H1 (cell line): ENCODE measurements around the gene GPR42. TPM values are rescaled to one million over a fixed set of nuclear protein-coding genes. Genes with fewer than 3 reads are reported as not detected.

Experiments
- CTCF ChIA-PET: fragments of 300-600 bp; sonication (Branson Sonifier 250); formaldehyde crosslinking; loops from one replicate; lab custom pipeline; 2021; ENCODE audit not compliant: partially characterized antibody; lab: Charles Lee
- POLR2A ChIA-PET: fragments of 300-600 bp; sonication (Branson Sonifier 250); formaldehyde crosslinking; loops from one replicate; lab custom pipeline; 2021; ENCODE audit warnings: inconsistent platforms; ENCODE audit not compliant: partially characterized antibody; lab: Charles Lee
- DNase-seq, 2 experiments: peaks; one replicate each; pipeline versions ENCODE4 v3.0.0 to v3.0.0-alpha.2; 2010 to 2022; ENCODE audit warnings: low spot score in 2 of 2, low read depth in 1 of 2, mixed read lengths in 1 of 2
- FAIRE-seq: peaks from 2 replicates; lab custom pipeline; 2011; peaks lifted over from hg19 to GRCh38; lab: Jason Lieb, UNC
- H2AFZ ChIP-seq: 2 replicates; pipeline ENCODE4 v1.8.1; 2012; ENCODE audit warnings: low read length, inconsistent platforms
- H2AK5ac ChIP-seq: 2 replicates; pipeline ENCODE4 v1.6.1; 2013; ENCODE audit warnings: low read depth, low read length
- H2BK120ac ChIP-seq: replicated peaks from 2 replicates; pipeline ENCODE3; 2013; ENCODE audit warnings: low read depth, low read length, inconsistent platforms
- H2BK12ac ChIP-seq: 2 replicates; pipeline ENCODE4 v1.6.1; 2013; ENCODE audit warnings: low read depth, low read length
- H2BK15ac ChIP-seq: 2 replicates; pipeline ENCODE4 v1.6.1; 2013; ENCODE audit warnings: low read length
- H2BK20ac ChIP-seq: 2 replicates; pipeline ENCODE4 v1.6.1; 2013; ENCODE audit warnings: low read length
- H2BK5ac ChIP-seq: 2 replicates; pipeline ENCODE4 v1.6.1; 2013; ENCODE audit warnings: low read depth, low read length
- H3K14ac ChIP-seq: 2 replicates; pipeline ENCODE4 v1.6.1; 2013; ENCODE audit warnings: inconsistent platforms; ENCODE audit not compliant: insufficient read length
- H3K18ac ChIP-seq: 2 replicates; pipeline ENCODE4 v1.6.1; 2013; ENCODE audit warnings: low read length; ENCODE audit errors: extremely low read depth
- H3K23ac ChIP-seq: 2 replicates; pipeline ENCODE4 v1.6.1; 2013; ENCODE audit warnings: inconsistent platforms; ENCODE audit not compliant: insufficient read length
- H3K23me2 ChIP-seq: 2 replicates; pipeline ENCODE4 v1.6.1; 2013; ENCODE audit warnings: low read depth, low read length
- H3K27ac ChIP-seq: 2 replicates; pipeline ENCODE4 v1.6.1; 2011; ENCODE audit warnings: low read depth, low read length, inconsistent platforms
- H3K27me3 ChIP-seq, 4 experiments: replicated peaks in 1 of 4; 1 replicate in 1 of 4; 2 replicates in 3 of 4; pipeline versions ENCODE4 v1.6.1 to v1.8.1; 2011 to 2013; ENCODE audit warnings: low read length in 3 of 4, mild to moderate bottlenecking in 3 of 4, inconsistent platforms in 2 of 4, mixed read lengths in 2 of 4, moderate library complexity in 1 of 4; ENCODE audit not compliant: control insufficient read depth in 3 of 4, insufficient read depth in 3 of 4; ENCODE audit errors: extremely low read depth in 1 of 4
- H3K36me3 ChIP-seq, 4 experiments: 2 replicates each; pipeline versions ENCODE4 v1.6.1 to v1.8.1; 2011 to 2013; ENCODE audit warnings: mild to moderate bottlenecking in 4 of 4, low read length in 3 of 4, moderate library complexity in 2 of 4, control low read depth in 1 of 4, inconsistent platforms in 1 of 4; ENCODE audit not compliant: insufficient read depth in 4 of 4, control insufficient read depth in 2 of 4
- H3K4ac ChIP-seq: replicated peaks from 2 replicates; pipeline ENCODE3; 2013; ENCODE audit warnings: low read length, low read depth, mixed read lengths, inconsistent platforms; ENCODE audit not compliant: insufficient read length
- H3K4me1 ChIP-seq, 4 experiments: replicated peaks in 1 of 4; 1 replicate in 1 of 4; 2 replicates in 3 of 4; pipeline versions ENCODE4 v1.6.1 to v1.8.1; 2011 to 2013; ENCODE audit warnings: low read length in 3 of 4, inconsistent platforms in 2 of 4, mixed read lengths in 1 of 4; ENCODE audit not compliant: insufficient read depth in 4 of 4, control insufficient read depth in 3 of 4
- H3K4me2 ChIP-seq, 2 experiments: 2 replicates each; pipeline versions ENCODE4 v1.6.1 to v1.8.1; 2011 to 2013; ENCODE audit warnings: low read depth in 2 of 2, low read length in 2 of 2, control low read depth in 1 of 2, inconsistent platforms in 1 of 2, mild to moderate bottlenecking in 1 of 2; ENCODE audit not compliant: insufficient read depth in 1 of 2
- H3K4me3 ChIP-seq, 4 experiments: fragments of 200-600, 300-600 bp in 1 of 4; sonication (generic), shearing (Covaris generic), sonication (Bioruptor Twin) in 1 of 4; 2 replicates each; pipeline versions ENCODE4 v1.5.1 to v1.8.1; 2011 to 2016; ENCODE audit warnings: low read length in 4 of 4, low read depth in 3 of 4, control low read depth in 2 of 4, inconsistent platforms in 2 of 4, mild to moderate bottlenecking in 2 of 4, mixed read lengths in 1 of 4, moderate library complexity in 1 of 4; ENCODE audit not compliant: insufficient read depth in 2 of 4; ENCODE audit errors: extremely low read depth in 1 of 4
- H3K56ac ChIP-seq: replicated peaks from 2 replicates; pipeline ENCODE3; 2013; ENCODE audit warnings: low read depth, mild to moderate bottlenecking, mixed read lengths, low read length, inconsistent platforms; ENCODE audit not compliant: insufficient read length
- H3K79me1 ChIP-seq: 2 replicates; pipeline ENCODE4 v1.6.1; 2013; ENCODE audit warnings: low read depth, low read length, control low read depth
- H3K79me2 ChIP-seq, 2 experiments: 2 replicates each; pipeline versions ENCODE4 v1.6.1 to v1.8.1; 2012 to 2013; ENCODE audit warnings: low read length in 2 of 2, mild to moderate bottlenecking in 2 of 2, inconsistent platforms in 1 of 2; ENCODE audit not compliant: insufficient read depth in 2 of 2, control insufficient read depth in 1 of 2
- H3K9ac ChIP-seq, 4 experiments: replicated peaks in 1 of 4; 1 replicate in 1 of 4; 2 replicates in 3 of 4; pipeline versions ENCODE4 v1.6.1 to v1.8.1; 2011 to 2013; ENCODE audit warnings: low read depth in 3 of 4, low read length in 3 of 4, control low read depth in 2 of 4, mild to moderate bottlenecking in 2 of 4, moderate library complexity in 2 of 4, inconsistent platforms in 1 of 4; ENCODE audit errors: extremely low read depth in 1 of 4
- H3K9me3 ChIP-seq, 2 experiments: 2 replicates each; pipeline versions ENCODE4 v1.6.1 to v1.8.1; 2012 to 2013; ENCODE audit warnings: mild to moderate bottlenecking in 2 of 2, moderate library complexity in 2 of 2, control low read depth in 1 of 2, inconsistent platforms in 1 of 2, low read depth in 1 of 2, low read length in 1 of 2, mixed read lengths in 1 of 2; ENCODE audit not compliant: insufficient read depth in 2 of 2
- H4K20me1 ChIP-seq, 2 experiments: replicated peaks in 1 of 2; 2 replicates each; pipeline versions ENCODE3 to v1.8.1; 2011 to 2013; ENCODE audit warnings: inconsistent platforms in 2 of 2, low read length in 2 of 2, mild to moderate bottlenecking in 1 of 2; ENCODE audit not compliant: insufficient read depth in 2 of 2, control insufficient read depth in 1 of 2
- H4K5ac ChIP-seq: 2 replicates; pipeline ENCODE4 v1.6.1; 2013; ENCODE audit warnings: low read length, low read depth, mixed read lengths, inconsistent platforms; ENCODE audit not compliant: insufficient read length
- H4K8ac ChIP-seq: 2 replicates; pipeline ENCODE4 v1.8.0; 2013; ENCODE audit warnings: mild to moderate bottlenecking, moderate library complexity, low read length, inconsistent platforms; ENCODE audit not compliant: insufficient read depth; ENCODE audit errors: extremely low read depth
- H4K91ac ChIP-seq: replicated peaks from 2 replicates; pipeline ENCODE3; 2013; ENCODE audit warnings: low read length, mixed read lengths, inconsistent platforms; ENCODE audit not compliant: insufficient read length
- HDAC2 ChIP-seq, 2 experiments: fragments of 300-600 bp in 1 of 2; sonication (generic) in 1 of 2; IDR thresholded peaks; 2 replicates each; pipeline ENCODE4 v1.6.1; 2011 to 2012; ENCODE audit warnings: low read depth in 2 of 2, low read length in 2 of 2, mild to moderate bottlenecking in 2 of 2, moderate library complexity in 2 of 2, borderline replicate concordance in 1 of 2, inconsistent platforms in 1 of 2
- HDAC6 ChIP-seq: IDR thresholded peaks from one replicate; pipeline ENCODE4 v1.7.1; 2012; ENCODE audit warnings: low read depth, mild to moderate bottlenecking, inconsistent platforms, low read length, moderate library complexity
- SP4 ChIP-seq: IDR thresholded peaks from 2 replicates; pipeline ENCODE4 v1.6.1; 2012; ENCODE audit warnings: low read length, inconsistent platforms
- WGBS, 2 experiments: shearing (Covaris generic) in 1 of 2; methylation state at CpG; one replicate each; pipeline versions ENCODE4 v1.1.6 to v1.1.7; 2013 to 2015; ENCODE audit warnings: low lambda C conversion rate in 2 of 2, mixed read lengths in 2 of 2, inconsistent platforms in 1 of 2, low coverage in 1 of 2, missing lambda C conversion rate in 1 of 2; ENCODE audit not compliant: insufficient replicate concordance in 2 of 2, insufficient coverage in 1 of 2, insufficient read length in 1 of 2; ENCODE audit errors: extremely low coverage in 1 of 2, missing lambda C conversion rate in 1 of 2; 5-methylcytosine and 5-hydroxymethylcytosine counted together
- polyA plus RNA-seq, 7 experiments: library from polyadenylated mRNA; depleted of rRNA in 3 of 7; stranded (reverse) in 5 of 7; unstranded in 2 of 7; fragments of >200 nt in 5 of 7; fragments of 200-250 nt in 2 of 7; gene quantifications; 1 replicate in 5 of 7; 2 replicates in 1 of 7; 4 replicates in 1 of 7; pipeline versions ENCODE4 v1.2.1 to v1.2.3, GENCODE V29; 2011 to 2013; ENCODE audit warnings: missing spikeins in 2 of 7, mixed read lengths in 2 of 7
- total RNA-seq: library from RNA; stranded (reverse); fragmentation: NEBNext Ultra II Directional; extraction: Animal tissue kit (Norgen Biotek cat#: 25700); gene quantifications from 2 replicates; pipeline ENCODE4 v1.2.1, GENCODE V29; 2021

GPR42 gene
- total and polyA plus RNA-seq, 2 of the 8 experiments (the other 6 are each of a cell fraction or from before 2014, with no cell fraction given): not detected

DNA sequence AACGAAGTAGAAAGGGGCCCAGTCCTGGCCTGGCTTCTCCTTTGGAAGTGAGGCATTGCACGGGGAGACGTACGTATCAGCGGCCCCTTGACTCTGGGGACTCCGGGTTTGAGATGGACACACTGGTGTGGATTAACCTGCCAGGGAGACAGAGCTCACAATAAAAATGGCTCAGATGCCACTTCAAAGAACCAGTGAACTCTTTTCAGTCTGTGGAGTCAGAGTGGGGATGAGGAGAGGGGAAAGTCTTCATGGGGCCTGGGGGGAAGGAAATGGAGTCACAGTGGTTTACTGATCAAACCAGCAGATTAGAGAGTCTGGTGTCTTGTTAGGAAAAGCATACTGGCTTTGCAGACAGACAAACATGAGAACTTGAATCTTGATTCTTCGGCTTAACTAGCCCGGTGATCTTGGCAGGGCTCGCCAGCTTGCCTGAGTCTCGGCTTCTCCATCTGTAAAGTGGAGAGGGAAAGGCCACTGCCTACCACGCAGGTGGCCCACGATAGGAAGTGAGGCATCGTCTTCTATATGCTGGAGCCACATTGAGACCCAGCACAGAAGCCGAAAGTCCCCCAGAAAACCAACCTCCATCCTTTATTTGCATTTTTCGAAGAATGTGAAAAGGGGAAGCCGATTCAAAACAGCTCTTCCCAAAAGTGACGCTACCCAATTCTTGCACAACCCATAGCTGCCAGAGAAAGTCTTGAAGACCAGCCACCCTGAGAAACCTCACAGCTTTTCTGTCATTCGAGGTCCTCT, 23.5 kb upstream of the GPR42 start, which contains the start of gene FFAR1:
TSS of gene FFAR1 (plus strand) at position 732 of the 759 bp plus-strand sequence. CDS start 3,650 bp downstream, outside the sequence.
- WGBS, 2 experiments: 90% methylated on average over 18 of the region's 18 CpGs; no CpG with 5 or more reads in 1 of the 2 experiments
- Histone ChIP-seq H3K79me1 (no peaks in the 10 kb centered on the region), H3K23ac (no peak within 1 kb of the TSS), H4K91ac (no peak within 1 kb of the TSS), H2BK15ac (no peak within 1 kb of the TSS), H2BK20ac (no peak within 1 kb of the TSS), H2BK12ac (0 out of 2 replicates have a peak within 1 kb of the TSS, but pooled peaks have one; percentile 7), H3K14ac (no peak within 1 kb of the TSS), H3K79me2 (no peaks in the 10 kb centered on the region), H3K4me3 (no peak within 1 kb of the TSS), H2AK5ac (no peak within 1 kb of the TSS), H3K4ac (no peak within 1 kb of the TSS), H4K5ac (no peak within 1 kb of the TSS), H2BK5ac (no peak within 1 kb of the TSS), H2BK120ac (no peak within 1 kb of the TSS), H3K4me2 (no peak within 1 kb of the TSS), H3K9me3 (no peaks in the 10 kb centered on the region), H3K56ac (no peak within 1 kb of the TSS), H3K4me1 (peaks cover 0 to 2% (median 0%) of the 10 kb centered on the region in 4 experiments; a peak in 2 of 7 replicates), H3K27me3 (no peaks in the 10 kb centered on the region), H4K20me1 (no peaks in the 10 kb centered on the region), H4K8ac (no peak within 1 kb of the TSS), H3K27ac (no peak within 1 kb of the TSS), H3K23me2 (no peaks in the 10 kb centered on the region; the same call in 1 of the 2 replicates), H3K9ac (no peak within 1 kb of the TSS; a peak in 1 of 7 replicates), H3K18ac (no peak within 1 kb of the TSS), H3K36me3 (no peaks in the 10 kb centered on the region), H2AFZ (no peak within 1 kb of the TSS)
- TF ChIP-seq SP4 (no peak), HDAC6 (no peak), HDAC2 (IDR thresholded peaks at IDR 0.05; ENCODE audit: borderline replicate concordance in 1 of 2, low read depth in 2 of 2, low read length in 2 of 2) (no peak)
- FAIRE-seq: no peak
- peak in 1 of 2 experiments; percentile 38 for DNase-seq
- ChIA-PET POLR2A (no interaction called here), CTCF (interaction anchor here (0.6 to 1.3 kb wide), 4 partner anchors 14 to 149 kb away, joined by 3 to 6 read pairs (median 3); no protein-coding TSS in a partner anchor)
